Caco-2 (cell line): ENCODE data around the gene LRP5. TPM values are rescaled to one million over a fixed set of nuclear protein-coding genes. Genes with fewer than 3 reads are reported as not detected.

Experiments used
- BruUV-seq: library from RNA; stranded (reverse); fragments of 400-500 nt; replicated peaks from 2 replicates; lab custom pipeline; 2021; lab: Mats Ljungman, UMichigan
- CTCF ChIA-PET: fragments of 300-600 bp; sonication (Branson Sonifier 250); formaldehyde crosslinking; loops from one replicate; lab custom pipeline; 2022; ENCODE audit warnings: antibody characterized with exemption; lab: Charles Lee
- POLR2A ChIA-PET: fragments of 300-600 bp; sonication (Branson Sonifier 250); formaldehyde crosslinking; loops from one replicate; lab custom pipeline; 2022; ENCODE audit warnings: antibody characterized with exemption; lab: Charles Lee
- DNase-seq, 2 experiments: peaks; one replicate each; pipeline versions ENCODE4 v3.0.0 to v3.0.0-alpha.2; 2020 to 2022
- H3K27me3 ChIP-seq: replicated peaks from 2 replicates; pipeline ENCODE4 v1.6.0; 2011; ENCODE audit warnings: low read length; ENCODE audit not compliant: control insufficient read depth, insufficient read depth
- H3K36me3 ChIP-seq: 2 replicates; pipeline ENCODE4 v1.5.1; 2011; ENCODE audit warnings: low read length; ENCODE audit not compliant: control insufficient read depth, insufficient read depth
- H3K4me1 ChIP-seq: fragments of 250-450 bp; sonication (Bioruptor Pico); 2 replicates; pipeline ENCODE4 v1.5.1; 2020; ENCODE audit warnings: mild to moderate bottlenecking
- H3K4me3 ChIP-seq: 2 replicates; pipeline ENCODE4 v1.5.1; 2011; ENCODE audit warnings: low read depth, mild to moderate bottlenecking, control low read depth, low read length
- H3K9me3 ChIP-seq: fragments of 250-450 bp; sonication (Bioruptor Pico); 2 replicates; pipeline ENCODE4 v1.5.1; 2020; ENCODE audit warnings: mild to moderate bottlenecking, moderate library complexity
- H3K27ac Mint-ChIP-seq: one replicate; pipeline ENCODE4 v1.8.0; 2022; ENCODE audit warnings: mixed read lengths; ENCODE audit not compliant: unreplicated experiment
- H3K27me3 Mint-ChIP-seq: one replicate; pipeline ENCODE4 v1.8.0; 2022; ENCODE audit warnings: mixed read lengths; ENCODE audit not compliant: insufficient read depth, unreplicated experiment
- H3K36me3 Mint-ChIP-seq: one replicate; pipeline ENCODE4 v1.8.0; 2022; ENCODE audit warnings: mild to moderate bottlenecking, mixed read lengths; ENCODE audit not compliant: insufficient read depth, unreplicated experiment
- H3K4me1 Mint-ChIP-seq: one replicate; pipeline ENCODE4 v1.8.0; 2022; ENCODE audit warnings: low read depth, mixed read lengths; ENCODE audit not compliant: unreplicated experiment
- H3K4me3 Mint-ChIP-seq: one replicate; pipeline ENCODE4 v1.8.0; 2022; ENCODE audit warnings: mild to moderate bottlenecking, moderate library complexity, mixed read lengths; ENCODE audit not compliant: unreplicated experiment
- H3K9me3 Mint-ChIP-seq: one replicate; pipeline ENCODE4 v1.8.0; 2022; ENCODE audit warnings: mixed read lengths; ENCODE audit not compliant: unreplicated experiment
- intact Hi-C: fragments of 100-400 bp; cut with micrococcal nuclease; formaldehyde crosslinking; loops from one replicate; pipeline ENCODE4 v1.10.0; 2022; ENCODE audit not compliant: unreplicated experiment
- total RNA-seq: library from RNA; stranded (reverse); gene quantifications from 2 replicates; pipeline ENCODE4 v1.2.3, GENCODE V29; 2022
- TF ChIP-seq, protein P1 (sequence below), 2 experiments: fragments of 200-600 bp in 1 of 2; IDR thresholded peaks; 1 replicate in 1 of 2; 2 replicates in 1 of 2; pipeline versions ENCODE4 v1.5.1 to v1.8.0; 2011 to 2022; ENCODE audit warnings: antibody characterized with exemption in 1 of 2, control low read depth in 1 of 2, inconsistent platforms in 1 of 2, low read depth in 1 of 2, low read length in 1 of 2, mild to moderate bottlenecking in 1 of 2, moderate library complexity in 1 of 2; ENCODE audit not compliant: insufficient read depth in 1 of 2, severe bottlenecking in 1 of 2, unreplicated experiment in 1 of 2

LRP5 gene
- total RNA-seq, 1 experiment from 2014 or later: 94.3 TPM

- peaks cover 46% of the 10 kb centered on the region for H3K4me1 Mint-ChIP-seq
- H3K27ac Mint-ChIP-seq: peak overlapping the region; percentile 87
- TF ChIP-seq, protein P1, sequence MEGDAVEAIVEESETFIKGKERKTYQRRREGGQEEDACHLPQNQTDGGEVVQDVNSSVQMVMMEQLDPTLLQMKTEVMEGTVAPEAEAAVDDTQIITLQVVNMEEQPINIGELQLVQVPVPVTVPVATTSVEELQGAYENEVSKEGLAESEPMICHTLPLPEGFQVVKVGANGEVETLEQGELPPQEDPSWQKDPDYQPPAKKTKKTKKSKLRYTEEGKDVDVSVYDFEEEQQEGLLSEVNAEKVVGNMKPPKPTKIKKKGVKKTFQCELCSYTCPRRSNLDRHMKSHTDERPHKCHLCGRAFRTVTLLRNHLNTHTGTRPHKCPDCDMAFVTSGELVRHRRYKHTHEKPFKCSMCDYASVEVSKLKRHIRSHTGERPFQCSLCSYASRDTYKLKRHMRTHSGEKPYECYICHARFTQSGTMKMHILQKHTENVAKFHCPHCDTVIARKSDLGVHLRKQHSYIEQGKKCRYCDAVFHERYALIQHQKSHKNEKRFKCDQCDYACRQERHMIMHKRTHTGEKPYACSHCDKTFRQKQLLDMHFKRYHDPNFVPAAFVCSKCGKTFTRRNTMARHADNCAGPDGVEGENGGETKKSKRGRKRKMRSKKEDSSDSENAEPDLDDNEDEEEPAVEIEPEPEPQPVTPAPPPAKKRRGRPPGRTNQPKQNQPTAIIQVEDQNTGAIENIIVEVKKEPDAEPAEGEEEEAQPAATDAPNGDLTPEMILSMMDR (IDR thresholded peaks at IDR 0.05; ENCODE audit: insufficient read depth in 1 of 2, low read depth in 1 of 2, low read length in 1 of 2, severe bottlenecking in 1 of 2, unreplicated experiment in 1 of 2): no peak
- H3K36me3 Mint-ChIP-seq: peaks cover 48% of the 10 kb centered on the region
- no peak overlapping the region for H3K4me3 ChIP-seq
- CTCF ChIA-PET: no interaction called here
- peaks cover 39% of the 10 kb centered on the region for H3K4me1 ChIP-seq
- no peaks in the 10 kb centered on the region for H3K9me3 Mint-ChIP-seq
- no peaks in the 10 kb centered on the region for H3K27me3 ChIP-seq
- no TSS peak for BruUV-seq
- H3K4me3 Mint-ChIP-seq: peak overlapping the region; percentile 67
- peaks cover 4% of the 10 kb centered on the region; the same call in 1 of the 2 replicates for H3K36me3 ChIP-seq
- POLR2A ChIA-PET: no interaction called here
- no peaks in the 10 kb centered on the region for H3K27me3 Mint-ChIP-seq
- no peaks in the 10 kb centered on the region for H3K9me3 ChIP-seq
- DNase-seq: no peak
- intact Hi-C loops: no loop called here
These were observed 66.8 kb downstream of the LRP5 start for GRCh38 chr11:68379206-68379605.

- no peaks in the 10 kb centered on the region for H3K27me3 ChIP-seq
- TF ChIP-seq, protein P1 (IDR thresholded peaks at IDR 0.05; ENCODE audit: insufficient read depth in 1 of 2, low read depth in 1 of 2, low read length in 1 of 2, severe bottlenecking in 1 of 2, unreplicated experiment in 1 of 2): no peak
- H3K9me3 ChIP-seq: no peaks in the 10 kb centered on the region
- ChIA-PET CTCF (interaction anchor here (0.6 to 3.4 kb wide), 9 partner anchors 10 to 172 kb away, joined by 4 to 28 read pairs (median 6); partner anchors contain the start of gene C11orf24), POLR2A (interaction anchor here (0.8 to 1.4 kb wide), 4 partner anchors 39 to 109 kb away, joined by 3 to 7 read pairs (median 4); partner anchors contain the start of genes C11orf24 and LRP5)
- peaks cover 38% of the 10 kb centered on the region for H3K4me1 ChIP-seq
- Mint-ChIP-seq H3K9me3 (no peaks in the 10 kb centered on the region), H3K4me1 (peaks cover 44% of the 10 kb centered on the region), H3K36me3 (peaks cover 56% of the 10 kb centered on the region), H3K27ac (peak overlapping the region; percentile 87), H3K27me3 (no peaks in the 10 kb centered on the region), H3K4me3 (peak overlapping the region; percentile 67)
- DNase-seq: peak in 1 of 2 experiments; percentile 42
- intact Hi-C loops: loop anchor here (1.0 to 5.0 kb wide), 6 partner anchors 39 to 172 kb away; partner anchors contain the start of gene C11orf24
- peak overlapping the region; percentile 1; the same call in 1 of the 2 replicates for H3K4me3 ChIP-seq
- BruUV-seq: TSS peak; percentile 60
- H3K36me3 ChIP-seq: peaks cover 12% of the 10 kb centered on the region
These were observed 68.6 kb downstream of the LRP5 start for GRCh38 chr11:68380786-68381622.

DNA sequence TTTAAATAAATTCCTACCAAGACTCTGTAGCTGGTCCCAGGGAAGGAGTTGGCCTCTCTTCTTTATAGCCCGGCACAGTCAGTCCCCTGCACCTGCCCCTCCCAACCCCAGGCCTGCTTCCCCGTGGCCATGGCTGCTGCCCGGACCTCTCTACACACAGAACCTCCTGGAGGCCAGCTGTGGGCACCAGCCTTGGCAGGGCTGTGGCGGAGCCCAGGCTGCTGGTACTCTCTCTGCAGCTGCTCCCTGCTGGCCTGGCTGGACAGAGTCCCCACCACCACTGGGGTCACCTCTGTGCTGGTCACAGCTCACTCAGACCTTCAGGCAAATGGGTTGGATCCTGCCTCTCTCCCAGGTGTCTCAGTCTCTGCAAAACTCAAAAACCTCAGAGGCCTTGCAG lies 69.3 kb downstream of the LRP5 start:
- intact Hi-C loops: loop anchor here (2.0 to 5.0 kb wide), 3 partner anchors 83 to 173 kb away; partner anchors contain the start of gene C11orf24
- peaks cover 44% of the 10 kb centered on the region for H3K4me1 Mint-ChIP-seq
- Histone ChIP-seq H3K27me3 (no peaks in the 10 kb centered on the region), H3K4me3 (no peak overlapping the region), H3K9me3 (no peaks in the 10 kb centered on the region), H3K36me3 (peaks cover 19% of the 10 kb centered on the region), H3K4me1 (peaks cover 38% of the 10 kb centered on the region)
- no peaks in the 10 kb centered on the region for H3K27me3 Mint-ChIP-seq
- no peak overlapping the region for H3K4me3 Mint-ChIP-seq
- DNase-seq: no peak
- H3K27ac Mint-ChIP-seq: peak overlapping the region; percentile 53
- POLR2A ChIA-PET: no interaction called here
- H3K9me3 Mint-ChIP-seq: no peaks in the 10 kb centered on the region
- no TSS peak for BruUV-seq
- TF ChIP-seq, protein P1 (IDR thresholded peaks at IDR 0.05; ENCODE audit: insufficient read depth in 1 of 2, low read depth in 1 of 2, low read length in 1 of 2, severe bottlenecking in 1 of 2, unreplicated experiment in 1 of 2): no peak
- H3K36me3 Mint-ChIP-seq: peaks cover 62% of the 10 kb centered on the region
- CTCF ChIA-PET: interaction anchor here (2.0 to 3.4 kb wide), 4 partner anchors 11 to 124 kb away, joined by 6 to 28 read pairs (median 15); no protein-coding TSS in a partner anchor
